ENCODE data around the gene TBC1D10B.

Gene TBC1D10B, protein sequence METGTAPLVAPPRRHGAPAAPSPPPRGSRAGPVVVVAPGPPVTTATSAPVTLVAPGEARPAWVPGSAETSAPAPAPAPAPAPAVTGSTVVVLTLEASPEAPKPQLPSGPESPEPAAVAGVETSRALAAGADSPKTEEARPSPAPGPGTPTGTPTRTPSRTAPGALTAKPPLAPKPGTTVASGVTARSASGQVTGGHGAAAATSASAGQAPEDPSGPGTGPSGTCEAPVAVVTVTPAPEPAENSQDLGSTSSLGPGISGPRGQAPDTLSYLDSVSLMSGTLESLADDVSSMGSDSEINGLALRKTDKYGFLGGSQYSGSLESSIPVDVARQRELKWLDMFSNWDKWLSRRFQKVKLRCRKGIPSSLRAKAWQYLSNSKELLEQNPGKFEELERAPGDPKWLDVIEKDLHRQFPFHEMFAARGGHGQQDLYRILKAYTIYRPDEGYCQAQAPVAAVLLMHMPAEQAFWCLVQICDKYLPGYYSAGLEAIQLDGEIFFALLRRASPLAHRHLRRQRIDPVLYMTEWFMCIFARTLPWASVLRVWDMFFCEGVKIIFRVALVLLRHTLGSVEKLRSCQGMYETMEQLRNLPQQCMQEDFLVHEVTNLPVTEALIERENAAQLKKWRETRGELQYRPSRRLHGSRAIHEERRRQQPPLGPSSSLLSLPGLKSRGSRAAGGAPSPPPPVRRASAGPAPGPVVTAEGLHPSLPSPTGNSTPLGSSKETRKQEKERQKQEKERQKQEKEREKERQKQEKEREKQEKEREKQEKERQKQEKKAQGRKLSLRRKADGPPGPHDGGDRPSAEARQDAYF

DNA sequence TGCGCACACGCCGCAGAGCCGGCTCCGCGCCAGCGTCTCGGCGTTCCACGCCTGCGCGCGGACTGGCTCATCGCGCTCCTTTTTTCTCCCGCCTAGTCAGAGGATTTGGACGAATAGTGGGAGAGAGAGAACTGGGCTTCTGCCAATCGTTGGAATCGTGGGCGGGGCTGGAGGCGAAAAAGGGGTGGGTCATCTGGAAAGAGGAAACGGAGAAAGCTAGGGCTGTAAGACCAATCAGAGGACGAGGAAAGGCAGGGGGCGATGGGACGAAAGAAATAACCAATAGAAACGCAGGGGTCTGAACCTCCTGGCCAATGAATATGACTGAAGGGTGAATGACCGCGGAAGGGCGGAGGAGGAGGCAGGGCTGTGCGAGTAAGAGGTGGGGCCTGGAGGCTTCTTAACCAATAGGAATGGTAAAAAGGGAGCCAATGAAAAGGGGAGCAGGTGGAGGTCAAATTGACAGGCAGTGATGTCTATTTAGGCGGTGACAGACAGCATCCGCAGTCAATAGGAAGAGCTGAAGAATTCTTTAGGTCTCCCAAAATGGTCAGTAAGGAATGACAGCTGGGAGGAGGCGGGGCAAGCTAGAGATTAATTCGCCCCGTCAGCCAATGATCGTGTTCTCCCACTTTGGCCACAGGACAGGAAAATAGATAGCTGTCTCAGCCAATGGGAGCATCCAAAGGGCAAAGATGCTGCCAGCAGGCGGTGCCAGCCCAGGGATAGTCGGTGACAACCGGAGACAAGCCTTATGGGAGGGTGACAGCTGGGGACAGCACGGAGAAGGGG, at the start of gene TBC1D10B:
TBC1D10B (minus strand) TSS at position 39 of the 792 bp plus-strand sequence. CDS start 311 bp downstream, outside the sequence.
- DNase-seq = peak; percentile 100

DNA sequence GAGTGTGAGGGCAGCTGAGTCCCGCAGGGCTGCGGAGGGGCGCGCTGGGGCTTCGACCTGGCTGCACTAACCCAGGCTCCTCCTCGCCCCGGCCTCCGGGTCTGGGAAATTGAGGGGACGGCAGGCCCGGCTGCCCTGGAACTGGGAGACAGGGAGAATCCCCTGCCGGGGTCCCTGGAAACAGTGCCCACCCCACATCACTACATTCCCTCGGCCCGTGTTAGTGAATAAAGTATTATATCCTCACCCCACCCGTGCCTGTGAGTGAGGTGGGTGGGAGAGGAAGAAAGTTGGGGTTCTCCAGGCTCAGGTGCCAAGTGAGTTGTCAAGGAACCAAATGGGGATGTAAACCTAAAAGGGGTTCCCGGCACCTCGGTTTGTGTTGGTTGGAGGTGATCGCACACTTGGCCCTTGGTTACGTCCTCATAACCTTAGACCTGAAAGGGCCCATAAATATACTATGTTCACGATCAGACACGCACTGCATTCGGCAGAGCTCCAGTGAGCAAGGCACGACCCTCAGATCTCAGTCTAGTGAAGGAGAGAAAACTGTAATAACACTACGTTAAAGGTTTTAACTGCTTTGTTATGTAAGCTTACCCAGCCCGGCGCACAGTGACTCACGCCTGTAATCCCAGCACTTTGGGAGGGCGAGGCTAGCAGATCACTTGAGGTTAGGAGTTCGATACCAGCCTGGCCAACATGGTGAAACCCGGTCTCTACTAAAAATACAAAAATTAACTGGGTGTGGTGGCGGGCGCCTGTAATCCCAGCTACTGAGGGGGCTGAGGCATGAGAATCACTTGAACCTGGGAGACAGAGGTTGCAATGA, 48.3 kb upstream of the TBC1D10B start:
- no peak for DNase-seq

DNA sequence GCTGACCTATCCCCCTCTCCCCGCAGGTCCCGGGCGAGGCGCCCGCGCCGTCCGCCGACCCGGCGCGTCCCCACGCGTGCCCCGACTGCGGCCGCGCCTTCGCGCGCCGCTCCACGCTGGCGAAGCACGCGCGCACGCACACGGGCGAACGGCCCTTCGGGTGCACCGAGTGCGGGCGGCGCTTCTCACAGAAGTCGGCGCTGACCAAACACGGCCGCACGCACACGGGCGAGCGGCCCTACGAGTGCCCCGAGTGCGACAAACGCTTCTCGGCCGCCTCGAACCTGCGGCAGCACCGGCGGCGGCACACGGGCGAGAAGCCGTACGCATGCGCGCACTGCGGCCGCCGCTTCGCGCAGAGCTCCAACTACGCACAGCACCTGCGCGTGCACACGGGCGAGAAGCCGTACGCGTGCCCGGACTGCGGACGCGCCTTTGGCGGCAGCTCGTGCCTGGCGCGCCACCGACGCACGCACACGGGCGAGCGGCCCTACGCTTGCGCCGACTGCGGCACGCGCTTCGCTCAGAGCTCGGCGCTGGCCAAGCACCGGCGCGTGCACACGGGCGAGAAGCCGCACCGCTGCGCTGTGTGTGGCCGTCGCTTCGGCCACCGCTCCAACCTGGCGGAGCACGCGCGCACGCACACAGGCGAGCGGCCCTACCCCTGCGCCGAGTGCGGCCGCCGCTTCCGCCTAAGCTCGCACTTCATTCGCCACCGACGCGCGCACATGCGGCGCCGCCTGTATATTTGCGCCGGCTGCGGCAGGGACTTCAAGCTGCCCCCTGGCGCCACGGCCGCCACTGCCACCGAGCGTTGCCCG, 47.4 kb upstream of the TBC1D10B start:
- DNase-seq = peak; percentile 89

DNA sequence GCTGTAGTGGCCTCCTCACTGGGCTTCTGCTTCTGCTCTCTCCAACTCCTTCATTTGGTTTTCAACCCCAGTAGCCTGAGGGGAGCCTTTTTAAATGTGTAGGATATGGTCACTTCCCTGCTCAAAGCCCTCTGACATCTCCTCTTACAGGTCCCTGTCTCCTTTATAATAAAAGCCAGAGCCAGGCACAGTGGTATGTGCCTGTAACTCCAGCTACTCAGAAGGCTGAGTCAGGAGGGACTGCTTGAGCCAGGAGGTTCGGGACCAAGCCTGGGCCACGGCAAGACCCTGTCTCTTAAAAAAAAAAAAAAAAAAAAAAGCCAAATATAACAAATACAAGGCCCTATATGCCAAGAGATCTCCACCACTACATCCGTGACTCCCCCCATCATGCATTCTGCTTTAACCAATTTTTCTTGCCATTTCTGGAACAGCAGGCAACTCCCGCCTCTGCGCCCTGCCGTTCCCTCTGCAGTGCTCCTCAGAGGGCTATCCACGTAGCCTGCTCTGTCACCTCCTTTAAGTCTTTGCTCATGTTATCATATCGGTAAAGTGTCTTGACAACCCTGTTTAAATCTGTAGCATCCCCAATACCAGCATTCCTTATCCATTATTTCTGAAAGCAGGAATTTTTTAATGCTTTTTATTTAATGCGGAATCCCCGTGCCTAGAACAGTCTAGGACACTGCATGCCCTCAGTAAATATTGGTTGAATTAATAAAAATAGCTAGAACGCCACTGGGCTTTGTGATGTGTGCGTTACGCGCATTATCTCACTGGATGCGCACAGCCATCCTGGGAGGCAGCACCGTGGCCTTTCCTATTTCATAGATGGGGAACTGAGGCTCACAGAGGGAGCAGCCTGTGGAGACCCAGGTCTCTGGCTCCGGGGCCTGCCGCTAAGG, 46.6 kb upstream of the TBC1D10B start:
- DNase-seq = no peak

DNA sequence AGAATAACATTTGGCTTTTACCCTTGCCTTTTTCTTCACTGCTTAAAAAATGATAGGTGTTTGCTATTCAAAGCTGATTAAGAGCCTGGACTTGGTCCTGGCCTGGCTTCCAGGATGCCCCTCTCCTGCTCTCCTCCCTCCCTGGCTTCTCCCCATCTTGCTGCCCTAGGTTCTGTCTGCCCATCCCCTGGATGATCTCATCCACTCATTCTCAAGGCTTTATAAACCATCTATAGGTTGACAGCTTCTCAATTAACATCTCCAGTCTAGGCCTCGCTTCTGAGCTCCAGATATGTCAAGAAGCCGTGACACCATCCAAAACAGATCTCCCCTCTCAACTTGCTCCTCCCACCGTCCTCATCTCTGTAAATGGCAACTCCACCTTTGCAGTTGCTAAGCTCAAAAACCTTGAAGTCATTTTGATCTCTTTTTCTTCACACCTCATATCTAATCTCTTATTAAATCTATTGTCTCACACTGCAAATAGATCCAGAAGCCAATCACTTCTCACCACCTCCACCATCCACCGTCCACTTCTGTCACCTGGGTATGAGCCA, 45.8 kb upstream of the TBC1D10B start:
- DNase-seq = no peak

DNA sequence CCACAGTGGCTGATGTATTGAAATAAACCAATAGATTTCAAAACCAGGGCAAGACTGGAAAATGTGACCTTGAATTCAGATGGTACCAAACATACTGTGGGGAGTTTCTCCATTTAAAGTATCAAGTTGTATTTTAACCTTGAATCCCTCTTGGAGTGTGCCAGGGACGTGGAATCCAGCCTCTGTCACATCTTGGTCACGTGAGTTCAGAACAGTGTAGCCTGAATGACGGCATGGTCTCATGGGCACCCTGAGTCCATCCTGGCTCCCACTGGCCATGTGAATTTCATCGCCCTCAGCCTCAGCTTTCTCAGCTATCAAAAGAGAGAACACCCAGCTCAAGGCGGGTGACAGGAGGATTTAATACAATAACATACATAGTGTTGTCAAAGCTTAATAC, 43.9 kb upstream of the TBC1D10B start:
- DNase-seq = no peak

DNA sequence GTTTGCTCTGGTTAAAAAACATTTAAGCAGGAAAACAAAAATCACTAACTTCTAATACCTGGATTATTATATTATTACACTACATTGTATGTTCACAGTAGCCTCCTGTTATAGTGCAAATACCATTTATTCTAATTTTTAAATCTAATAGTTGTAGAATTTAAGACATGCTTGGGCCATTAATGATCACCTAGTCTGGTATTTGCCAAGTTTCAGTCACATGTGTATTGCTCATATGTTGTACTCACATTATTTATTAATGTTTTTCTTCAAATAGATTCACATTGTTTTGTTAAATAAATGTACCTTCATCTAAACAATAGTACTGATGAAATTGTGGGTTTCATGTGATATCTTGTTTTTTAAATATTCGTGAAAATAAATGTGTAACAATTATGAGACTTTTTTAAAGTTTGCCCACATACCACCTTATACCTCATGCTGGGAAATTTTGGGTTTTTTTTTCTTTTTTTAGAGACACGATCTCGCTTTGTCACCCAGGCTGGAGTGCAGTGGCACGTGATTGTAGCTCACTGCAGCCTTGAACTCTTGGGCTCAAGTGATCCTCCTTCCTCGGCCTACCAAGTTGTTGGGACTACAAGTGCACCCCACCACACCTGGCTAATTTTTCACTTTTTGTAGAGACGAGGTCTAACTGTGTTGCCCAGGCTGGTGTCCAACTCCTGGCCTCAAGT, 43.0 kb upstream of the TBC1D10B start:
- no peak for DNase-seq

DNA sequence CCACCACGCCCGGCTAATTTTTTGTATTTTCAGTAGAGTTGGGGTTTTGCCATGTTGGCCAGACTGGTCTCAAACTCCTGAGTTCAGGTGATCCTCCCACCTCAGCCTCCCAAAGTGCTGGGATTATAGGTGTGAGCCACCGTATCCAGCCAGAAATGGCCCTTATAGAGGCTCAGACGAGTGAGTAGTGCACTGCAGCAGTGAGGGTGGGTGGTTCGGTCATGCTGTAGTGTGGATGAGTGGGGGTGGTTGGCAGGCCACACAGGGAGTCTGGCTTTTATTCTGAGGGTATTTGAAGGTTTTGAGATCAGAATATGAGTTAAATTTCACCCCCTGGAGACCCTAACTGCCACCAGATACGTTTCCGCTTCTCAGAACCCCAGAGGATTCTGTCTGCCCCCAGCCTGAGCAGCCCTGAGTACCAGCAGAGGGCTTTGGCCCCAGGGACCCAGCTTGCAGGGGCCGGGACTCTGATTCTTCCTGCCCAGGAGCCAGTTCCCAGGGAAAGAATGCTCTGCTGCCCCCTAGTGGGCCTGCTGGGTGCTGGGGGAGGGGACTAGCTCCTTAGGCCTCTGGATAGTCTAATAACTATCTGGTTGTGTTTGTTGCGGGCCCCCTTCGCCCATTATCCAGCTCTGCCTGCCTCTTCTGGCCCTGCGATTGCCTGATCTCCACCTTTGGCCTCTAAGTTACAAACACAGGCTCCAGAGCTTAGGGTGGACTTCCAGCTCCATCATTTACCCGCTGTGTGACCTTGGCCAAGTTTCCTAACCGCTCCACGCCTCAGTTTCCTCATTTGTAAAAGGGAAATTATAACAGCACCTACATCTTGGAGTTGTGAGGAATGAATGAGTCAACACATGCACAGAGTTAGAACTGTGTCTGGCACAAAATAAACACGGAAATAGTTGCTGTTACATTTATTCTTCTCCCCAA, 39.1 kb upstream of the TBC1D10B start:
- peak; percentile 90 for DNase-seq

DNA sequence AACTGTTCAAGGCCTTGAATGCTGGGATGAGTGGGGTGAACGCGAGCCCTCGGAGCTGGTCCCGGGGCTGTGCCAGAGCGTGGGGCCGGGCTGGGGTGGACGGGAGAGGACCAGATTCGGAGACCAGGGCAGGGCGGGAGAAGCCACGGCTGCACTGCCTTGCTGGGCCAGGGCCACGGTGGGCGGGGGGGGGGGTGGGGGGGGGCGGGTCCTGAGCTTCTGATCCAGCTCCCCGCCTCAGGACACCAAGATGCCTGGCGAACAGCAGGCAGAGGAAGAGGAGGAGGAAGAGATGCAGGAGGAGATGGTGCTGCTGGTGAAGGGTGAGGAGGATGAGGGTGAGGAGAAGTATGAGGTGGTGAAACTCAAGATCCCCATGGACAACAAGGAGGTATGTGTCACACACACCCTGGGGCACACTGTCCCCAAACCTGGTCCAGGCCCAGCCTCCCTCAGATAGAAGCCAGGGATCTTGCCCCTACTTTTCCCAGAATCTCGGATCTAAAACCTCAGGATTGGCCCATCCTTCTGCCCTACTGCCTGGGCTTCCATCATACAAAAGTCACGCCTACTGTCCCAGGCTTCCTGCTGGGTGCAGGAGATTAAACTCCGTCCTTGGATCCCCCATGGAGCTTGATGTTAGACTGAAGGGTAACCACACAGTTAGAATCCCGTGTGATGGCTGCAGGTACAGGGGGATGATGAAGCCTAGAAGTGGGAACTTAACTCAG, 37.7 kb upstream of the TBC1D10B start:
- DNase-seq = no peak

DNA sequence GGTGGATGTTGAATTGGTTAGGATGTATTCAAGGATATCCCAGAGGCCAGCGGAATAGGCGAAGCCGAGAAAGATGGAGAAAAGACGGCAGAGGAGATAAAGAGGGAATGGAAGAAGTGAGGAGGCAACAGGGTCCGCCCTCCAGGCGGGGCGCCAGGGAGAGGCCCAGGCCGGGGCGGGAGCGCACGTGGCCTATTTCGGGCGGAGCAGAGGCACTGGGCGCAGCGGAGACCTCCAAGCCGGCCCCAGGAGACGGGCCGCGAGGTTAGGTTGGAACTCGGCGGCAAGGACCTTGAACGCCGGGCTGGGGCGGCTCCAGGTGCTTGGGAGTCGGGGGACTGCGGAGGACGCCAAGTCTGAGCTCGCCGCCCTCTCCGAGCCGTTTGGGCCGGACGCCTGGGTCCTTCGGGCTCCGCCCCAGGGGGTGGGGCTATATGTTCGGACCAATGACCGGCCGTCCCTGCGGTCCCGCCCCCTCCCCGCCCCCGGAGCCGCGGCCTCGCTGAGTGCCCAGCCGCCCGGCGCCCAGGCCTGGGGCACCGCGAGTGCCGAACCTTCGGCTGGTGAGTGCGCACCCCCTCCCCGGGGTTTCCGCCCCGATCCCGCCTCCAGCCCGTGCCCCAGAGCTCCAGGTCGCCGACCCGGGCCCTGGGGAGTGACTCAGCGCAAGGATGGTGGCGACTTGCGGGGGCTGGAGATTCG, 37.0 kb upstream of the TBC1D10B start, which contains the start of gene ZNF771:
ZNF771 (plus strand) TSS at position 505 of the 702 bp plus-strand sequence. CDS start 448 bp downstream, outside the sequence.
- DNase-seq = peak; percentile 82

DNA sequence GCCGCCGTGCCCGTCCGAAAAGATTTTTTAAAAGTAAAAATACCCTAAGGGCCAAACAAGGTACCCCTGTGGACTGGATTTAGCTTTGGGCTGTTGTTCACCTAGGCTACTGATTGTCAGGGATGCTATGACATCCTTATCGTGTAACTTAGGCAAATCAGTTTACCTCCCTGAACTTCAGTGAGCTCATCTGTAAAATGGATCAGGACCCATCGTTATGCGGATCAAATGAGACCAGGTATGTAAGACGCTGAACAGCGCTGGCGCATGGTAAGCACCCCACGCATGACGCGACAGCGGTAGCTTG, 36.5 kb upstream of the TBC1D10B start:
- no peak for DNase-seq

DNA sequence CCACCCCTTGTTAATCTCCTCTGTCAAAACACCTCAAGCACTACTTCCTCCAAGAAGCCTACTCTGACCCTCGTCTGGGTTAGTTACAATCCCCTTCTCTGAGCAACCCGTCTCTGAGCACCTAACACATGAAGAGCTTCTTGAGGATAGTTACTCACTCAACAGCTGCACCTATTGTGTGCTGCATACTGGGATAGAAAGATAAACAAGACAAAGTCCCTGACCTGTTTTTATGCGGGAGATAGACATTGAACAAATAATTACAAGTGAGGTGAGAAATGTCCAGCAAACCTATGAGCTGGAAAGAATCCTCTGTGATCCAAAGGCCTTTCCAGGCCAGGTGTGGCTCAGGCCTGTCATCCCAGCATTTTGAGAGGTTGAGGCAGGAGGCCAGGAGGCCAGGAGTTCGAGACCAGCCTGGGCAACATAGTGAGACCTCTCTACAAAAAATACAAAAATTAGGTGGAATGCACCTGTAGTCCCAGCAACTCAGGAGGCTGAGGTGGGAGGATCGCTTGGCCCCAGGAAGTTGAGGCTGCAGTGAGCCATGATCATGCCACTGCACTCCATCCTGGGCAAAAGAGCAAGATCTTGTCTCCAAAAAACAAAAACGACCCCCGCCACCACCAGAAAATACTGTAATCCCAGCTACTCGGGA, 31.6 kb upstream of the TBC1D10B start:
- DNase-seq = no peak

DNA sequence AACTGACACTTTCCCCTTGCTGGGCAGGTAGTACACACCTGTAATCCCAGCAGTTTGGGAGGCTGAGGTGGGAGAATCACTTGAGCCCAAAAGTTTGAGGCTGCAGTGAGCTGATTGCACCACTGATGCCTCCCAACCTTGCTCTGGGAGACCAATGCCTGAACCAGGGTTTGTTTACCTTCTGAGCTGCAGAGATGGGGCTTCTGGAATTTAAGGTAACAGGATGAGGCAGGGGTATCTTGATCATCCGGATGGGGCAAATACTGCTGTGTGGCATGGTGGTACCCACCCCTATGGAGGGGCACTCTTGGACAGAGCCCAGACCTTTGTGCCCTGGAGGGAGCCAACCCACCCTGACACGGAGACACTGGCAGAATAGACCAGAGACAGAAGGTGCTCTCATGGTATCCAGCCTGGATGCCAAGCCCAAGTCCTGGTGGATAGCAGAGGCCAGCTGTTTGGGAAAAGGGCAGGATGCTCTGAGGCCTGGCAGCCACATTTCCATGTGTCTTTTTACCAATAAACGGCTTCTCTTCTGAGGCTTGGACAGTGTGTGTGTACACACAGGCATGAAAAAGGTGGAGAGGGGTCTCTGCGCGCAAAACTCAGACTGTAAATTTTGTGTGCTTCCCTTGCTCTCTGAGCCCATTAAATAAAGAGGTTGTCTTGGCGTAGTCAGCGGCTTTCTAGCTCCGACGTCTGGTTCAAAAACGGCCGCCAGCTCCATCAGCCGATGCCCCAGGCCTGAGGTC, 29.3 kb upstream of the TBC1D10B start:
- no peak for DNase-seq

DNA sequence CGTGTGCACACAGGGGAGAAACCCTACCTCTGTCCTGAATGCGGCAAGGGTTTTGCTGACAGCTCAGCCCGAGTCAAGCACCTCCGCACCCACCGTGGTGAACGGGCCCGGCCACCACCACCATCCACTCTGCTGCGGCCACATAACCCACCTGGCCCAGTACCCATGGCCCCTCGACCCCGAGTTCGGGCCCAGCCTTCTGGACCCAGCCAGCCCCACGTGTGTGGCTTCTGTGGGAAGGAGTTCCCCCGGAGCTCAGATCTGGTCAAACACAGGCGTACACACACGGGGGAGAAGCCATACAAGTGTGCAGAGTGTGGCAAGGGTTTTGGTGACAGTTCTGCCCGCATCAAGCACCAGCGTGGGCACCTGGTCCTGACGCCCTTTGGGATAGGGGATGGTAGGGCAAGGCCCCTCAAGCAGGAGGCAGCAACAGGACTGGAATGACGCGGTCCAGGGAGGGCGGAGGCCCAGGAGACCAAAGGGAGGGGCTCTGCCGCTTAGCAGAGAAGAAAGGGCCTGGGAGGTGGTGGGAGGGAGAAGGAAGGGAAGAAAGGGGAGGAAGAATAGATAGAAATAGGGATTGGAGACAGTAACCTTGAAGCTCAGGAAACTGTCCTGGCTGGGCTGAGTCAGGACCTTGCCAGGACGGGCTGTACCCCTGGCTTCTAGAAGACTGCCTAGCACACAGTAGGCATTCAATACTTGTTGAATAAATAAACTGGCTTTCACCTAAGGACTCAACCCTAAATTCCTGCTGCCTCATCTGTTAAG, 28.6 kb upstream of the TBC1D10B start:
- no peak for DNase-seq
